ENCODE measurements around the gene CEBPB. TPM values are rescaled to one million over a fixed set of nuclear protein-coding genes. Genes with fewer than 3 reads are reported as not detected.

Gene CEBPB
- total and polyA plus RNA-seq, 4 donors, result 19.7 to 61.8 (median 29.2) TPM

DNA sequence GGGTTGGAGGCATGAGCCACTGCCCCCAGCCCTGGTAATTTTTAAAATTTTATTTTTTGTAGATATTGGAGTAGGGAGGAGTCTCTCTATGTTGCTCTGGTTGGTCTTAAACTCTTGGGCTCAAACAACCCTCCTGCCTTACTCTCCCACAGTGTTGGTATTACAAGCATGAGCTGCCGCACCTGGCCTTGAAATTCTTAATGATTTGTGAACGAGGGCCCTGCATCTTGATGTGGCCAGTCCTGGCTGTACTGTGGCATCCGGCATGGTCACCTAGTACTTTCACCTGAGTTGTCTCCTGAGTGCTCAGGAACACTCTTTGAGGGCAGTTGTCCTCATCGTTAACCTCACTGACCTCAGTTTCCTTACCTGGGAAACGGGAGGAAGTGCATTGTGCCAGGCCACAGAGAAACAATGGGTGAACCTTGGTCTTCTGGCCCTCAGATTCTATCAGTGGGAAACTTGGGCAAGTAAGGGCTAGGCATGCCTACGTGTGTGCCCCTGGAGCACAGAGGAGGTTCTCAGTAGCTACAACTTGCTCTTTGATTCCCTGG, 19.5 kb downstream of the CEBPB start:
- no peak overlapping the region for H3K9ac ChIP-seq (ENCODE audit: low read depth in 1 of 2, low read length in 2 of 2)
- H3K9me3 ChIP-seq (ENCODE audit: control insufficient read depth in 4 of 4, low read length in 3 of 4), result no peaks in the 10 kb centered on the region
- no peaks in the 10 kb centered on the region for H3K4me1 ChIP-seq (ENCODE audit: control insufficient read depth in 4 of 4, insufficient read depth in 4 of 4, low read length in 3 of 4)
- no peak for DNase-seq (ENCODE audit: low spot score)
- TF ChIP-seq HNF4G (IDR thresholded peaks at IDR 0.05), result no peak
- TF ChIP-seq RXRA (IDR thresholded peaks at IDR 0.05), result no peak
- TF ChIP-seq, protein P1, sequence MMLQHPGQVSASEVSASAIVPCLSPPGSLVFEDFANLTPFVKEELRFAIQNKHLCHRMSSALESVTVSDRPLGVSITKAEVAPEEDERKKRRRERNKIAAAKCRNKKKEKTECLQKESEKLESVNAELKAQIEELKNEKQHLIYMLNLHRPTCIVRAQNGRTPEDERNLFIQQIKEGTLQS (IDR thresholded peaks at IDR 0.05), result no peak
- TF ChIP-seq HNF4A (conservative IDR thresholded peaks at IDR 0.05), result no peak
- no peak for TF ChIP-seq TAF1 (conservative IDR thresholded peaks at IDR 0.05)
- no peak for TF ChIP-seq FOXA2 (IDR thresholded peaks at IDR 0.05)
- TF ChIP-seq GABPA (IDR thresholded peaks at IDR 0.05 in 1 of 2, conservative IDR thresholded peaks at IDR 0.05 in 1 of 2), result no peak
- no peak for TF ChIP-seq YY1 (IDR thresholded peaks at IDR 0.05)
- no peaks in the 10 kb centered on the region for H3K27me3 ChIP-seq (ENCODE audit: control insufficient read depth in 4 of 4, insufficient read depth in 4 of 4, low read length in 3 of 4)
- 86% methylated on average over 6 of the region's 6 CpGs for WGBS
- H3K36me3 ChIP-seq (ENCODE audit: control insufficient read depth in 4 of 4, insufficient read depth in 3 of 4, low read depth in 1 of 4, low read length in 3 of 4), result no peaks in the 10 kb centered on the region
- H3K27ac ChIP-seq (ENCODE audit: low read depth in 1 of 2, low read length in 2 of 2), result no peak overlapping the region
- H3K4me3 ChIP-seq (ENCODE audit: low read depth in 1 of 3, low read length in 3 of 3), result no peak overlapping the region

GRCh38 chr20:50211091-50211490, 20.5 kb downstream of the CEBPB start:
- H3K27ac ChIP-seq (ENCODE audit: low read depth in 1 of 2, low read length in 2 of 2), result no peak overlapping the region
- TF ChIP-seq MAX (IDR thresholded peaks at IDR 0.05), result no peak
- no peak for TF ChIP-seq RXRA (IDR thresholded peaks at IDR 0.05)
- no peak for TF ChIP-seq FOXA1 (IDR thresholded peaks at IDR 0.05)
- TF ChIP-seq SP1 (IDR thresholded peaks at IDR 0.05), result no peak
- TF ChIP-seq, protein P1 (IDR thresholded peaks at IDR 0.05), result no peak
- TF ChIP-seq, protein P2, sequence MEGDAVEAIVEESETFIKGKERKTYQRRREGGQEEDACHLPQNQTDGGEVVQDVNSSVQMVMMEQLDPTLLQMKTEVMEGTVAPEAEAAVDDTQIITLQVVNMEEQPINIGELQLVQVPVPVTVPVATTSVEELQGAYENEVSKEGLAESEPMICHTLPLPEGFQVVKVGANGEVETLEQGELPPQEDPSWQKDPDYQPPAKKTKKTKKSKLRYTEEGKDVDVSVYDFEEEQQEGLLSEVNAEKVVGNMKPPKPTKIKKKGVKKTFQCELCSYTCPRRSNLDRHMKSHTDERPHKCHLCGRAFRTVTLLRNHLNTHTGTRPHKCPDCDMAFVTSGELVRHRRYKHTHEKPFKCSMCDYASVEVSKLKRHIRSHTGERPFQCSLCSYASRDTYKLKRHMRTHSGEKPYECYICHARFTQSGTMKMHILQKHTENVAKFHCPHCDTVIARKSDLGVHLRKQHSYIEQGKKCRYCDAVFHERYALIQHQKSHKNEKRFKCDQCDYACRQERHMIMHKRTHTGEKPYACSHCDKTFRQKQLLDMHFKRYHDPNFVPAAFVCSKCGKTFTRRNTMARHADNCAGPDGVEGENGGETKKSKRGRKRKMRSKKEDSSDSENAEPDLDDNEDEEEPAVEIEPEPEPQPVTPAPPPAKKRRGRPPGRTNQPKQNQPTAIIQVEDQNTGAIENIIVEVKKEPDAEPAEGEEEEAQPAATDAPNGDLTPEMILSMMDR (IDR thresholded peaks at IDR 0.05; ENCODE audit: low read depth, low read length, missing input control), result no peak
- no peak for TF ChIP-seq JUND (IDR thresholded peaks at IDR 0.05)
- no peak for TF ChIP-seq RAD21 (IDR thresholded peaks at IDR 0.05)
- no peak for TF ChIP-seq TAF1 (conservative IDR thresholded peaks at IDR 0.05)
- TF ChIP-seq GABPA (IDR thresholded peaks at IDR 0.05 in 1 of 2, conservative IDR thresholded peaks at IDR 0.05 in 1 of 2), result no peak
- no peak for TF ChIP-seq FOXA2 (IDR thresholded peaks at IDR 0.05)
- no peak for TF ChIP-seq ZBTB33 (IDR thresholded peaks at IDR 0.05)
- no peak for TF ChIP-seq HNF4G (IDR thresholded peaks at IDR 0.05)
- TF ChIP-seq EGR1 (IDR thresholded peaks at IDR 0.05; ENCODE audit: low read depth in 2 of 2), result no peak
- H3K36me3 ChIP-seq (ENCODE audit: control insufficient read depth in 4 of 4, insufficient read depth in 3 of 4, low read depth in 1 of 4, low read length in 3 of 4), result no peaks in the 10 kb centered on the region
- DNase-seq (ENCODE audit: low spot score), result no peak
- no peak overlapping the region for H3K4me3 ChIP-seq (ENCODE audit: low read depth in 1 of 3, low read length in 3 of 3)
- H3K4me1 ChIP-seq (ENCODE audit: control insufficient read depth in 4 of 4, insufficient read depth in 4 of 4, low read length in 3 of 4), result no peaks in the 10 kb centered on the region
- H3K9ac ChIP-seq (ENCODE audit: low read depth in 1 of 2, low read length in 2 of 2), result no peak overlapping the region
- 87% methylated on average over 5 of the region's 5 CpGs for WGBS
- H3K27me3 ChIP-seq (ENCODE audit: control insufficient read depth in 4 of 4, insufficient read depth in 4 of 4, low read length in 3 of 4), result no peaks in the 10 kb centered on the region
- no peaks in the 10 kb centered on the region for H3K9me3 ChIP-seq (ENCODE audit: control insufficient read depth in 4 of 4, low read length in 3 of 4)

All from liver (tissue), 9 donors.